Activated naive CD8-positive, alpha-beta T cell treated with anti-CD3 and anti-CD28 coated beads, Interleukin-2, amount 10 ng/mL, durations not matched to agents 7 days and 5 days (primary cell): Measurements from ENCODE around the gene STX17. TPM values are rescaled to one million over a fixed set of nuclear protein-coding genes. Genes with fewer than 3 reads are reported as not detected.

Experiments used
- ATAC-seq: fragments of 150-1000 bp; cut with Tn5 transposase; one replicate; pipeline ENCODE4 v1.10.0; 2021; ENCODE audit warnings: low read depth, moderate library complexity
- POLR2A ChIA-PET: fragments of 350-600 bp; sonication (Branson Sonifier 250); formaldehyde crosslinking; loops from one replicate; lab custom pipeline; 2021; ENCODE audit warnings: antibody characterized with exemption; lab: Charles Lee
- DNase-seq: peaks from one replicate; pipeline ENCODE4 v3.0.0; 2021
- H3K27ac Mint-ChIP-seq: one replicate; pipeline ENCODE4 v1.8.0; 2022; ENCODE audit warnings: mild to moderate bottlenecking, mixed read lengths
- H3K27me3 Mint-ChIP-seq: one replicate; pipeline ENCODE4 v1.8.0; 2022; ENCODE audit warnings: mild to moderate bottlenecking, moderate library complexity, mixed read lengths
- H3K36me3 Mint-ChIP-seq: one replicate; pipeline ENCODE4 v1.8.0; 2021; ENCODE audit warnings: mild to moderate bottlenecking, mixed read lengths
- H3K4me1 Mint-ChIP-seq: one replicate; pipeline ENCODE4 v1.8.0; 2021; ENCODE audit warnings: mixed read lengths
- H3K4me3 Mint-ChIP-seq: one replicate; pipeline ENCODE4 v1.8.0; 2022; ENCODE audit warnings: mild to moderate bottlenecking, moderate library complexity, mixed read lengths
- H3K9me3 Mint-ChIP-seq: one replicate; pipeline ENCODE4 v1.8.0; 2021; ENCODE audit warnings: mixed read lengths
- total RNA-seq, 2 experiments: library from RNA; stranded (reverse); gene quantifications; one replicate each; pipeline ENCODE4 v1.2.3, GENCODE V29; 2021

The STX17 gene
- total RNA-seq, 2 experiments from 2014 or later, result 46.0 to 47.1 TPM

DNA sequence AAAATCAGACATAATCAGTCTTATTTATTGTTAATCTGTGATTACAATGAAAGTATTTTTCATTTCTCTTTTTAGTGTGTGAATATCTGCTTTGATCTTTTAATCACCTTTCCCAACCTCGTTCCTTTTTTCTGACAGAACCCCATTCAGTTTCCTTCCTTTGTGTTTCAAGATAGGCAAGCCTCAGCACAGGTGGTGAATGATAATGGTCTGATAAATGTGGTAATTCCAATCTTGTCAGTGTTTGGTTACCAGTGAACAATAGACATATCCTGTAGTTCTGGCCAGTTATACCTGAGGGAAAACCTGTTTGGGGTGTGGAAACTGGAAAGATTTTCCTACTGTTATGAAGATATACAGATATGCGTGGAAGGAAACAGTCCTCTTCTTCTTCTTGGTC lies 13.5 kb downstream of the STX17 start:
- ATAC-seq (no peak), DNase-seq (no peak)
- H3K4me3 Mint-ChIP-seq, result no peak overlapping the region
- POLR2A ChIA-PET, result no interaction called here
- peaks cover 10% of the 10 kb centered on the region for H3K9me3 Mint-ChIP-seq
- no peaks in the 10 kb centered on the region for H3K27me3 Mint-ChIP-seq
- H3K4me1 Mint-ChIP-seq, result peaks cover 24% of the 10 kb centered on the region
- H3K36me3 Mint-ChIP-seq, result peaks cover 61% of the 10 kb centered on the region
- no peak overlapping the region for H3K27ac Mint-ChIP-seq

DNA sequence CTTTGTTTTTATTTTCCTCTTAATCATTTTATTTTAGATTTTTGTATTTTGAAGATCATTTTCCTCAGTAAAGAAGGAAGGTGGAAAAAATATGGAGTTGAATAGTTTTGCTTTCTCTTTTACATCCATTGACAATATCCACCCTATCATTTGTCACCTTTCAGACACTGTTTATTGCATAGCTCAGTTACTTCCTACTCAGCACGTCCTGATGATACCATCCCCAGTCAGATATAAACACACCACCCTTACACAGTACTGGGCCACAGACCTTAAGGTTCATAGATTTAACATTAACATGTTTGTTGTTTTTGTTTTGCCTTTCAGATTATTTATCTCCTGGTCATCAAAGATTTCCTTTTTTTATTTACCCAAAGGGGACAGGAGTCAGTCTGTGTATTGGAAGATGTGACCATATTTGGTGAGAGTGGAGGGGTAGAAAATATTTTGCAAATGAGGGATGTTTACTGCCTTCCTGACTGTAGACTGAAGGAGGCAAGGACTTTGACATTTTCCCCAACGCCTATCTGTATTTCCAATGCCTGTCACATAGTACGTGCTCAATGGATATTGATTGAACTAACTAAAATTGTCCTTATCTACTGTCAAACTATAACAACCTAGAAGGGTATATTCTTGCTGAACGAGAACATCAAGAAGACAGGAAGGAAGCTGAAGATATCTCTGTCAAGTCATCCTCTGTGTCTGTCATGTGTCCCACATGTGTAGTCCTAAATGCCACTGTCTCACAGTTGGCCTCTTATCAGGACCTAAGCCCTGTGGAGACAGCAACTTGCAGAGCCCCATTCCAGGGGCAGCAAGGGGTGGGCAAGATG lies 15.6 kb downstream of the STX17 start:
- ATAC-seq, result no peak
- Mint-ChIP-seq H3K27ac (peak overlapping the region; percentile 23), H3K27me3 (no peaks in the 10 kb centered on the region), H3K36me3 (peaks cover 75% of the 10 kb centered on the region), H3K4me3 (no peak overlapping the region), H3K4me1 (peaks cover 25% of the 10 kb centered on the region), H3K9me3 (peaks cover 14% of the 10 kb centered on the region)
- POLR2A ChIA-PET, result no interaction called here
- DNase-seq, result no peak

DNA sequence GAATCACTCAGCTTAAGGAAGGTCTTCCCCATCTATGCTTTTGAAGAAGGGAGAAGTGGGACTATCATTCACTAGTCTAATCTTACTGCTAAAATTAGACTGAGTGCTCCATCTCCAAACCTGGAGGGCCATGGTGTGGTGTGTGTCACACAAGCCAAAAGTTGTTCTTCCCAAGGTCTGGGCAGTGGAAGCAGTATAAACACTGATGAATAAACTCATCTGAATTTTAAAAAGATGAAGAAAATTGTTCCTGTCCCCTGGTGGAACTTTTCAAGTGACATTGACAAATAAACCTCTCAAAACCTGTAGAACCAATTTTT lies 16.2 kb downstream of the STX17 start:
- peaks cover 25% of the 10 kb centered on the region for H3K4me1 Mint-ChIP-seq
- no peak for ATAC-seq
- DNase-seq, result no peak
- H3K27ac Mint-ChIP-seq, result peak overlapping the region; percentile 23
- H3K36me3 Mint-ChIP-seq, result peaks cover 73% of the 10 kb centered on the region
- peaks cover 15% of the 10 kb centered on the region for H3K9me3 Mint-ChIP-seq
- POLR2A ChIA-PET, result no interaction called here
- no peaks in the 10 kb centered on the region for H3K27me3 Mint-ChIP-seq
- H3K4me3 Mint-ChIP-seq, result no peak overlapping the region

DNA sequence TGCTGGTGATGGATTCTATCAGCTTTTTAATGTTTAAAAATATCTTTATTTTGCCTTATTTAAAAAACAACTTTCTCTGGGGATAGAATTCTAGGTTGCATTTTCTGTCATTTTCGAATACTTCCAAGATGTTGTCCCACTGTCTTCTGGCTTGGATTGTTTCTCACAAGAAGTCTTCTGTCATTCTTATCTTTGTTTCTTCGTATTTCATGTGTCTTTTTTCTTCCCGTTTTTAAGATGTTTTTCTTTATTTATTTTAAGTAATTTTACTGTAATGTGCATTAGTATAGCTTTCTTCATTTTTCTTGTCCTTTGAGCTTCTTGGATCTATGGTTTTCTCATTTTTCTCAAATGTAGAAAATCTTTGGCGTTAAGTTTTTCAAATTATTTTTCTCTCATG lies 19.1 kb downstream of the STX17 start:
- Mint-ChIP-seq H3K4me1 (peaks cover 16% of the 10 kb centered on the region), H3K36me3 (peaks cover 67% of the 10 kb centered on the region), H3K9me3 (peaks cover 15% of the 10 kb centered on the region), H3K27me3 (no peaks in the 10 kb centered on the region), H3K4me3 (no peak overlapping the region), H3K27ac (no peak overlapping the region)
- ATAC-seq (no peak), DNase-seq (no peak)
- POLR2A ChIA-PET, result no interaction called here

DNA sequence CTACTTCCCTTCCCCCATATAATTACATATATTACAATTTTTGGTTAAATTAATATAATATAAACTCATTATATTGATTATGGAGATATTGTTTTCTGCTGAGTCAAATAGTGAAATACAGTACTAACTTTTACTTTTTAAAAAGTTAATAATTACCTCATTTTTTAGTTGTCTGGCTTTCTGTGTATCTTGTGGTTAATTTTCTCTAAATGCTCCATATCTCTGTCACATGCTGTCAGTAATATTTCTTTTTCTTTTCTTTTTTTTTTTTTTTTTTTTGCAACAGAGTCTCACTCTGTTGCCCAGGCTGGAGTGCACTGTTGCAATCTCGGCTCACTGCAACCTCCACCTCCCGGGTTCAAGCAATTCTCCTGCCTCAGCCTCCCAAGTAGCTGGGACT lies 23.2 kb downstream of the STX17 start:
- Mint-ChIP-seq H3K9me3 (peaks cover 6% of the 10 kb centered on the region), H3K36me3 (peaks cover 57% of the 10 kb centered on the region), H3K27me3 (no peaks in the 10 kb centered on the region), H3K4me3 (no peak overlapping the region), H3K27ac (no peak overlapping the region), H3K4me1 (peaks cover 4% of the 10 kb centered on the region)
- DNase-seq, result no peak
- ATAC-seq, result no peak
- POLR2A ChIA-PET, result no interaction called here

DNA sequence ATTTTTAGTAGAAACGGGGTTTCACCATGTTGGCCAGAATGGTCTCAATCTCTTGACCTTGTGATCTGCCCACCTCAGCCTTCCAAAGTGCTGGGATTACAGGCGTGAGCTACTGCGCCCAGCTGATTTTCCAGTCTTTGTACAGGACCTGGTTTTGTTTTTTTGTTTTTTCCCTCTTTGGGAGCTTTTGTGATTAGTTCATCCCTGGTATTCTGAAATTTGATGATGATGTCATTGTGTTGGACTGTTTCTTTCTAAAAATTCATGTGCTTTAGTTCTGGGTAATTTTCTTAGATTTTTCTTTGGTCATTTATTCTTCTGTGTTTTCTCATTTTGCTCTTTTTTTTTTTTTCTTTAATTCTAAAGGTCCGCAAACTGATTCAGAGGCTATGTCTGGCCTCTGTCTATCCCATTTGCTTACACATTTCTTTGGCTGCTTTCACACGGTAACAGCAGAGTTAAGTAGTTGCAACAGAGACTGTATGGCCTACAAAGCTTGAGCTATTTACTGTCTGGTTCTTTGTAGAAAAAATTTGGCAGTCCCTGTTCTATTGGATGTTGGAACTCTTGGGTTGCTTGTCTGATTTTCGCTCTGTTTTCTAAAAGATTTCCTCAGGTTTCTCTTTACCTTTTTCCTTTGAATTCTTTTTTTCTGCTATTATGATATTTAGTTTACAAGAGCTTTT lies 24.8 kb downstream of the STX17 start:
- no peak overlapping the region for H3K27ac Mint-ChIP-seq
- peaks cover 7% of the 10 kb centered on the region for H3K4me1 Mint-ChIP-seq
- ATAC-seq (no peak), DNase-seq (no peak)
- no peak overlapping the region for H3K4me3 Mint-ChIP-seq
- peaks cover 47% of the 10 kb centered on the region for H3K36me3 Mint-ChIP-seq
- no peaks in the 10 kb centered on the region for H3K27me3 Mint-ChIP-seq
- POLR2A ChIA-PET, result interaction anchor here (0.6 kb wide), 1 partner anchor 48 kb away, joined by 3 read pairs; no protein-coding TSS in a partner anchor
- peaks cover 5% of the 10 kb centered on the region for H3K9me3 Mint-ChIP-seq

DNA sequence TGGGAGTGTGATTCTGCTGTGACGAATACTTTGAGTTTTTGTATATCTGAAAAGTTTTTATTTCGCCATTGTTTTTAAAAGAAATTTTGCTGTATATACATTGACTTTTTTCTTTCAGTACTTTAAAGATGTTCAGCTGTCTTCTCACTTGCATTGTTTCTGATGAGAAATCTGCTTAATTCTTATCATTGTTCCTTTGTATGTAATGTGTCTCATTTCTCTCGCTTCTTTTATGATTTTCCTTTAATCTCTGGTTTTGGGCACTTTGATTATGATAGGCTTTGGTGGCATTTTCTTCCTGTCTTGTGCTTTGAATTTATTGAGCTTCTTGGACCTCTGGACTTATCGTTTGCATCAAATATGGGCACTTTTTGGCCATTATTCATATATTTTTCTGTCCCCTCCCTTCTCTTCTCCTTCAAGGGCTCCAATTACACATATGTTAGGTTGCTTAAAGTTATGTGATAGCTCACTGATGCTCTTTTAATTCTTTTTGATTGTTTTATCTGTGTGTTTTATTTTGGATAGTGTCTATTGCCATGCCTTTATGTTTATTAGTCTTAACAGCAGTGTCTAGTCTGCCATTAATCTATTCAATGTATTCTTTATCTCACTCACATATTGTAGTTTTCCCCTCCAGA lies 30.6 kb downstream of the STX17 start:
- H3K4me1 Mint-ChIP-seq, result peaks cover 4% of the 10 kb centered on the region
- no peaks in the 10 kb centered on the region for H3K27me3 Mint-ChIP-seq
- ATAC-seq, result no peak

DNA sequence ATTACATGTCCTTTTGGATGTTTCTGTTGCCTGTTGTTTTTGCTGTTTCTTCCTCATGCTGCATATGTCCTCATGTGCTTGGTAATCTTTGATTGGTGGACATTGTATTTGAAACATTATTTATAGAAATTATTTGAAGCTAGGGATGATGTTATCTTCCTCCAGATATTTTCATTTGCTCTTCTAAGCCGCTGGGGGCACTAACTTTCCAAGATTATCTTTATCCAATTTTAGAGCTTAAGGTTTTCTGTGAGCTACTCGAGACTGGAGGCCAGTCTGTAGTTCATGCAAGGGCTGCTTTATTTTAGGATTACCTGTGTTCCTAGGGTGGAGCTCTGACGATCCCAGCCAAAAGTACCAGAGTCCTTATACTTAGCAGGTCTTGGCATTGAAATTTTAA lies 40.9 kb downstream of the STX17 start:
- Mint-ChIP-seq H3K27me3 (no peaks in the 10 kb centered on the region), H3K9me3 (peaks cover 1% of the 10 kb centered on the region), H3K4me3 (no peak overlapping the region), H3K27ac (no peak overlapping the region), H3K36me3 (peaks cover 28% of the 10 kb centered on the region), H3K4me1 (no peaks in the 10 kb centered on the region)
- ATAC-seq (no peak), DNase-seq (no peak)
- POLR2A ChIA-PET, result no interaction called here

More for the DNA sequence above, 30.6 kb downstream of the STX17 start:
- peaks cover 44% of the 10 kb centered on the region for H3K36me3 Mint-ChIP-seq
- DNase-seq, result no peak
- no peak overlapping the region for H3K27ac Mint-ChIP-seq
- no peak overlapping the region for H3K4me3 Mint-ChIP-seq
- POLR2A ChIA-PET, result no interaction called here
- peaks cover 7% of the 10 kb centered on the region for H3K9me3 Mint-ChIP-seq

DNA sequence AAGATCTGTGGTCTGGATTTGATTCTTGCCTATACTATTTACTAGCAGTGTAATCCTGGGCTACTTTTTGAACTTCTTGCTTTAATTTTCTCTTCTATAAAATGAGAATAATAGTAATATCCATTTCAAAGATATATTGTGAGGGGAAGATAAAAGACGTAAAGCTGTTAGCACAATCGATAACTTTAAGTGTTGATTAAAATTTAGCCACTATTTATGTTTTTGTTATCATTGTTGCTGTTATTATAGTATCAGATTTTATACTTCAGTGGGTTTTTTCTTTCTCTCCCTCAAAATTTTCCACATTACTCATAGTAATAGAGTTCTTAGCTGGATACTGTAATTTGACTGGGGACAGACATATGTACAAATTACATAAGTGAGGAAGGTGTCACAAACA lies 42.0 kb downstream of the STX17 start:
- ATAC-seq (no peak), DNase-seq (no peak)
- Mint-ChIP-seq H3K9me3 (peaks cover 1% of the 10 kb centered on the region), H3K27ac (no peak overlapping the region), H3K4me3 (no peak overlapping the region), H3K4me1 (no peaks in the 10 kb centered on the region), H3K27me3 (no peaks in the 10 kb centered on the region), H3K36me3 (peaks cover 22% of the 10 kb centered on the region)
- POLR2A ChIA-PET, result interaction anchor here (0.7 kb wide), 1 partner anchor 760 kb away, joined by 3 read pairs; no protein-coding TSS in a partner anchor

DNA sequence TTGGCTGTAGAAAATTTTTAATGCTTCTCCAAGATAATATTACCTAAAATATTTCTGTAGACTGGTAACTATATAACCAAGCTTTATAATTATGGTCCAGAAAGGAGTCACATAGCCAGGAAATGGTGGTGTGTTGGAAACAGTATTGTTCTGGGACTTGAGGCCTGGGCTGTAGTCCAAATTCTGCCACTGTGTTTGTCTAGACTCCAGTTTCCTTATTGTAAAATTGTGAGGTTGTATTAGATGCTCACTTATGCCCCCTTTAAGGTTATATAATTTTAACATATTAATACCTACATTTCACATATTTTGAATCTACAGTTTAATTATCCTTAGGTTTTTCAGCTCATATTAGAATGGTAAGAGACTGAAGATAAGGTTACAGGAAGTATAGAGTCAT lies 42.4 kb downstream of the STX17 start:
- peaks cover 2% of the 10 kb centered on the region for H3K4me1 Mint-ChIP-seq
- no peak for ATAC-seq
- no peaks in the 10 kb centered on the region for H3K27me3 Mint-ChIP-seq
- H3K9me3 Mint-ChIP-seq, result no peaks in the 10 kb centered on the region
- H3K4me3 Mint-ChIP-seq, result no peak overlapping the region
- no peak overlapping the region for H3K27ac Mint-ChIP-seq
- DNase-seq, result no peak
- H3K36me3 Mint-ChIP-seq, result peaks cover 20% of the 10 kb centered on the region
- POLR2A ChIA-PET, result no interaction called here

DNA sequence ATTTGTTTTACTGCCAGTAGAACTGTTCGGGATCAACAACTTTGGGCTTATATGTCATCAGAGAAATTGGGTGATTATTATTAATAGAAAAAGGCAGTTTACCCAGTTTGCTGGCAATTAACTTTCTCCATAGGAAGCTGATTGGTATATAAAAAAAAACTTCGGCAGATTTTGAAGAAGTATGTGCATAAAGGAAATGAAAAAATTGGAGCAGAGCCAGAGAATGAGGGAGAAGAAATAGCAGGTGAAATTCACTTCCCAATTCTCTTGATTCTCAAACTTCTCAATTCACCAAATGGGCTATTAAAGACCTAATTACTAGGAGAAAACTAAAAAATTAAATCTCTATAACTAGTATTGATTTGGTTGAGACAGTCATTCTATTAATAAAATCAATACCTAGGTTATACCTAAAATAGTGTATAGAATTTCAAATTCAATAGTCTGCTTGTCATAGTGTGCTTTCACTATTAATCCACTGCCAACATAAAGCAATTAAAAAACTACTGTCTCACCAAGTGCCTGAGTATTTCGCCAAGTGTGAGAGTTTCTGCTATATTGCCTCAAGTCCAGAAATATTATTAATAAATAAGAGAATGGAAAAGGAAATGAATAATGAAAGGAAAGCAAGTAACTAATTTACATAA lies 47.5 kb downstream of the STX17 start:
- Mint-ChIP-seq H3K27ac (no peak overlapping the region), H3K36me3 (peaks cover 35% of the 10 kb centered on the region), H3K4me3 (no peak overlapping the region), H3K9me3 (no peaks in the 10 kb centered on the region), H3K27me3 (no peaks in the 10 kb centered on the region), H3K4me1 (peaks cover 5% of the 10 kb centered on the region)
- ATAC-seq, result no peak
- no peak for DNase-seq
- POLR2A ChIA-PET, result no interaction called here

DNA sequence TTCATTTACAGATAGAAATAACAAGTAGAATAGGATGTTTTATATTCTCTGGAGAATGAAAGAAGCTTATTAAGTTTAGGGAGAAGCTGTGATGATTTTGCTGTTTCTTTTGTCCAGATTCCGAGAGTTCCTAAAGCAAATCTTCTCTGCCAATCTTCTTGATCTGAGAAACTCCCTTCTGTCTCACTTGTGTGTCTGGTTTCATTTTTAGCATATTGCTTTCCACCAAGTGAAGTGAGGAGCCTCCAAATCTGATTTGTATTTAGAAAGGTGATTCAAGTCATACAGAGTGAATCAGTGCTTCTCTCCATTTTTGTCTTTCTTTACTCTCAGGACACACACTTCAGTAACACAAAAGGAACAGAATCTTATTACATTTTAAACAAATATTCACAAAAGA lies 48.4 kb downstream of the STX17 start:
- ATAC-seq (no peak), DNase-seq (no peak)
- peaks cover 7% of the 10 kb centered on the region for H3K4me1 Mint-ChIP-seq
- H3K9me3 Mint-ChIP-seq, result no peaks in the 10 kb centered on the region
- POLR2A ChIA-PET, result no interaction called here
- no peak overlapping the region for H3K4me3 Mint-ChIP-seq
- no peak overlapping the region for H3K27ac Mint-ChIP-seq
- H3K27me3 Mint-ChIP-seq, result no peaks in the 10 kb centered on the region
- peaks cover 37% of the 10 kb centered on the region for H3K36me3 Mint-ChIP-seq

DNA sequence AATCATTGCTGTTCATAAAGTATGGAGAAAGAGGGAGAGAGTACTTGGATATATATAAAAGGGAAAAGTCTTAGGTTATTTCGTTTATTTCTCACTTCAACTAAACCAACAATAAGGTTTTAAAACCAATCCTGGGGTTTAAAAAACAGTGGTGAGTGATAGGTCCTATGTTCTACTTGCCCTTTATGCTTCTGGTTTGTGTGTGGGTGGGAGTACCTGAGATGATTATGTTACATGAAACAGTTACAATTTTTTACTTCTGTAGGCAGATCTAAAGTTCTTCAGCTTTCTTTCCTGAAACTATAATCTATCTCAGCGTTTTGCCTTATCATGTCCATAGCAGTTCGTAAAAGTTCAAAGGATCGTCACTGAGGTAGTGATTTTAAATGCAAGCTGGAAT lies 49.2 kb downstream of the STX17 start:
- POLR2A ChIA-PET, result no interaction called here
- ATAC-seq (no peak), DNase-seq (no peak)
- no peak overlapping the region for H3K4me3 Mint-ChIP-seq
- peaks cover 7% of the 10 kb centered on the region for H3K4me1 Mint-ChIP-seq
- H3K27me3 Mint-ChIP-seq, result no peaks in the 10 kb centered on the region
- peaks cover 36% of the 10 kb centered on the region for H3K36me3 Mint-ChIP-seq
- H3K9me3 Mint-ChIP-seq, result no peaks in the 10 kb centered on the region
- H3K27ac Mint-ChIP-seq, result no peak overlapping the region
